H9 (cell line): ENCODE data around the gene IKZF1. TPM values are rescaled to one million over a fixed set of nuclear protein-coding genes. Genes with fewer than 3 reads are reported as not detected.

ENCODE experiments used
- DNase-seq: peaks from one replicate; pipeline ENCODE4 v3.0.0-alpha.2; 2017
- H2AFZ ChIP-seq: one replicate; pipeline ENCODE4 v1.6.1; 2013; ENCODE audit warnings: mild to moderate bottlenecking, low read length, control low read depth, moderate library complexity
- H2AK5ac ChIP-seq: 2 replicates; pipeline ENCODE4 v1.6.1; 2013; ENCODE audit warnings: low read length, control low read depth, mixed read lengths; ENCODE audit not compliant: insufficient read length
- H2BK120ac ChIP-seq: one replicate; pipeline ENCODE4 v1.6.1; 2013; ENCODE audit warnings: low read depth, mild to moderate bottlenecking, low read length, control low read depth, inconsistent platforms; ENCODE audit not compliant: poor library complexity, severe bottlenecking
- H2BK12ac ChIP-seq: 2 replicates; pipeline ENCODE4 v1.6.1; 2013; ENCODE audit warnings: low read length, control low read depth, mixed read lengths, low read depth; ENCODE audit not compliant: insufficient read length
- H2BK15ac ChIP-seq: 2 replicates; pipeline ENCODE4 v1.6.1; 2013; ENCODE audit warnings: low read depth, low read length, control low read depth
- H2BK20ac ChIP-seq: one replicate; pipeline ENCODE4 v1.6.1; 2013; ENCODE audit warnings: low read depth, mild to moderate bottlenecking, low read length, control low read depth, inconsistent platforms; ENCODE audit not compliant: poor library complexity, severe bottlenecking
- H2BK5ac ChIP-seq: 2 replicates; pipeline ENCODE4 v1.6.1; 2013; ENCODE audit warnings: low read length, control low read depth, mixed read lengths; ENCODE audit not compliant: insufficient read length
- H3K14ac ChIP-seq: 2 replicates; pipeline ENCODE4 v1.6.1; 2013; ENCODE audit warnings: low read length, control low read depth; ENCODE audit not compliant: insufficient read depth
- H3K18ac ChIP-seq: 2 replicates; pipeline ENCODE4 v1.6.1; 2013; ENCODE audit warnings: low read depth, mild to moderate bottlenecking, mixed read lengths, low read length, control low read depth; ENCODE audit not compliant: insufficient read length
- H3K23ac ChIP-seq: 2 replicates; pipeline ENCODE4 v1.6.1; 2013; ENCODE audit warnings: low read length, control low read depth, mixed read lengths, low read depth; ENCODE audit not compliant: insufficient read length
- H3K23me2 ChIP-seq: 2 replicates; pipeline ENCODE4 v1.6.1; 2013; ENCODE audit warnings: low read depth, mild to moderate bottlenecking, mixed read lengths, low read length, control low read depth; ENCODE audit not compliant: insufficient read length, poor library complexity, severe bottlenecking
- H3K27ac ChIP-seq: 2 replicates; pipeline ENCODE4 v1.5.1; 2013; ENCODE audit warnings: low read length, control low read depth, mixed read lengths, low read depth; ENCODE audit not compliant: insufficient read length
- H3K27me3 ChIP-seq: 2 replicates; pipeline ENCODE4 v1.6.1; 2013; ENCODE audit warnings: low read length, control low read depth, inconsistent platforms; ENCODE audit not compliant: insufficient read depth
- H3K4ac ChIP-seq: 2 replicates; pipeline ENCODE4 v1.6.1; 2013; ENCODE audit warnings: low read depth, mild to moderate bottlenecking, control low read depth, inconsistent platforms, low read length, moderate library complexity
- H3K4me1 ChIP-seq: 2 replicates; pipeline ENCODE4 v1.6.1; 2013; ENCODE audit warnings: low read length, control low read depth, inconsistent platforms; ENCODE audit not compliant: insufficient read depth
- H3K4me2 ChIP-seq: 2 replicates; pipeline ENCODE4 v1.6.1; 2013; ENCODE audit warnings: low read length, control low read depth, mixed read lengths; ENCODE audit not compliant: insufficient read length, insufficient read depth
- H3K56ac ChIP-seq: 2 replicates; pipeline ENCODE4 v1.6.1; 2013; ENCODE audit warnings: low read depth, mild to moderate bottlenecking, mixed read lengths, low read length, control low read depth; ENCODE audit not compliant: insufficient read length
- H3K79me1 ChIP-seq: 2 replicates; pipeline ENCODE4 v1.6.1; 2013; ENCODE audit warnings: low read depth, mild to moderate bottlenecking, moderate library complexity, low read length, control low read depth, inconsistent platforms; ENCODE audit not compliant: insufficient read depth, poor library complexity, severe bottlenecking
- H3K79me2 ChIP-seq: 2 replicates; pipeline ENCODE4 v1.6.1; 2013; ENCODE audit warnings: low read length, control low read depth, inconsistent platforms; ENCODE audit not compliant: insufficient read depth
- H3K9ac ChIP-seq: 2 replicates; pipeline ENCODE4 v1.6.1; 2013; ENCODE audit warnings: low read length, control low read depth, mixed read lengths; ENCODE audit not compliant: insufficient read length; ENCODE audit errors: extremely low read depth
- H3K9me3 ChIP-seq: one replicate; pipeline ENCODE4 v1.6.1; 2013; ENCODE audit warnings: low read depth, low read length, inconsistent platforms; ENCODE audit not compliant: control insufficient read depth
- H3T11ph ChIP-seq: one replicate; pipeline ENCODE4 v1.6.1; 2013; ENCODE audit warnings: mild to moderate bottlenecking, low read length, control low read depth, inconsistent platforms
- H4K20me1 ChIP-seq: one replicate; pipeline ENCODE4 v1.6.1; 2013; ENCODE audit not compliant: control insufficient read depth, insufficient read length, insufficient read depth
- H4K5ac ChIP-seq: 2 replicates; pipeline ENCODE4 v1.6.1; 2013; ENCODE audit warnings: low read depth, mild to moderate bottlenecking, mixed read lengths, low read length, control low read depth; ENCODE audit not compliant: insufficient read length
- H4K8ac ChIP-seq: replicated peaks from 2 replicates; pipeline ENCODE4 v1.6.1; 2013; ENCODE audit warnings: low read length, control low read depth, mixed read lengths, low read depth; ENCODE audit not compliant: insufficient read length
- H4K91ac ChIP-seq: 2 replicates; pipeline ENCODE4 v1.6.1; 2013; ENCODE audit warnings: low read depth, mild to moderate bottlenecking, moderate library complexity, mixed read lengths, low read length, control low read depth; ENCODE audit not compliant: insufficient read length
- H3K27ac Mint-ChIP-seq, 3 experiments: 2 replicates in 2 of 3; 3 replicates in 1 of 3; pipeline ENCODE4 v1.8.0; 2020 to 2021; ENCODE audit warnings: mixed read lengths in 3 of 3, mild to moderate bottlenecking in 1 of 3, moderate library complexity in 1 of 3
- H3K27me3 Mint-ChIP-seq: 2 replicates; pipeline ENCODE4 v1.8.0; 2021; ENCODE audit warnings: low read depth, mild to moderate bottlenecking, moderate library complexity, mixed read lengths
- H3K36me3 Mint-ChIP-seq, 3 experiments: 2 replicates in 2 of 3; 3 replicates in 1 of 3; pipeline ENCODE4 v1.8.0; 2020 to 2021; ENCODE audit warnings: low read depth in 3 of 3, mixed read lengths in 3 of 3; ENCODE audit not compliant: insufficient read depth in 1 of 3
- H3K4me1 Mint-ChIP-seq, 2 experiments: 2 replicates each; pipeline ENCODE4 v1.8.0; 2020; ENCODE audit warnings: mixed read lengths in 2 of 2
- H3K4me3 Mint-ChIP-seq, 2 experiments: 2 replicates in 1 of 2; 3 replicates in 1 of 2; pipeline ENCODE4 v1.8.0; 2020 to 2021; ENCODE audit warnings: mild to moderate bottlenecking in 2 of 2, mixed read lengths in 2 of 2, moderate library complexity in 1 of 2
- H3K9me3 Mint-ChIP-seq, 2 experiments: 2 replicates in 1 of 2; 3 replicates in 1 of 2; pipeline ENCODE4 v1.8.0; 2020; ENCODE audit warnings: mild to moderate bottlenecking in 2 of 2, mixed read lengths in 2 of 2, moderate library complexity in 1 of 2
- CTCF ChIP-seq: fragments of 200-600 bp; sonication (generic); conservative IDR thresholded peaks from 3 replicates; pipeline ENCODE4 v1.8.0; 2021; ENCODE audit warnings: antibody characterized with exemption, mild to moderate bottlenecking
- WGBS: extraction: QIAGEN DNeasy Blood & Tissue Kit; methylation state at CpG from one replicate; pipeline ENCODE4 v1.1.7; 2013; ENCODE audit warnings: missing lambda C conversion rate, low lambda C conversion rate, mixed read lengths; ENCODE audit not compliant: insufficient read length; ENCODE audit errors: extremely low coverage; 5-methylcytosine and 5-hydroxymethylcytosine counted together
- total RNA-seq: library from RNA; stranded (reverse); gene quantifications from 2 replicates; pipeline ENCODE4 v1.2.1, GENCODE V29; 2021

The IKZF1 gene
- total RNA-seq, 1 experiment from 2014 or later = 0.98 TPM

- no peaks in the 10 kb centered on the region for H3K23me2 ChIP-seq
- no peak for DNase-seq
- H4K8ac ChIP-seq = no peak overlapping the region
- no peak overlapping the region for H3K27ac ChIP-seq
- no peak overlapping the region for H2AFZ ChIP-seq
- Mint-ChIP-seq H3K9me3 (no peaks in the 10 kb centered on the region; a peak in 2 of 5 replicates), H3K27ac (no peak overlapping the region), H3K27me3 (peaks cover 38% of the 10 kb centered on the region), H3K4me1 (peaks cover 35 to 46% of the 10 kb centered on the region in 2 experiments), H3K36me3 (no peaks in the 10 kb centered on the region), H3K4me3 (no peak overlapping the region)
- H4K91ac ChIP-seq = no peak overlapping the region
- no peak overlapping the region for H2BK5ac ChIP-seq
- H4K5ac ChIP-seq = no peak overlapping the region
- no peak overlapping the region for H3T11ph ChIP-seq
- H3K14ac ChIP-seq = no peak overlapping the region
- no peak overlapping the region for H2BK120ac ChIP-seq
- H3K9ac ChIP-seq = no peak overlapping the region
- no peaks in the 10 kb centered on the region for H4K20me1 ChIP-seq
- no peaks in the 10 kb centered on the region for H3K9me3 ChIP-seq
- no peak overlapping the region for H2BK15ac ChIP-seq
- H3K27me3 ChIP-seq = peaks cover 4% of the 10 kb centered on the region; the same call in 1 of the 2 replicates
- H3K79me2 ChIP-seq = no peaks in the 10 kb centered on the region
- WGBS = no CpG with 5 or more reads among the region's 6 CpGs
- H2BK12ac ChIP-seq = no peak overlapping the region
- H3K56ac ChIP-seq = no peak overlapping the region
- H3K18ac ChIP-seq = no peak overlapping the region
- H2AK5ac ChIP-seq = no peak overlapping the region
- H3K4me1 ChIP-seq = no peaks in the 10 kb centered on the region; the same call in 1 of the 2 replicates
- TF ChIP-seq CTCF = no peak
- no peak overlapping the region for H2BK20ac ChIP-seq
- no peak overlapping the region for H3K23ac ChIP-seq
- no peaks in the 10 kb centered on the region for H3K79me1 ChIP-seq
- H3K4me2 ChIP-seq = no peak overlapping the region
- no peak overlapping the region for H3K4ac ChIP-seq
Observed at GRCh38 chr7:50310361-50310760, 5.8 kb downstream of the IKZF1 start.
